Endothelial cell of umbilical vein (primary cell): ENCODE data around the gene MRPL34. TPM values are rescaled to one million over a fixed set of nuclear protein-coding genes. Genes with fewer than 3 reads are reported as not detected.

Source experiments
- BruUV-seq: library from RNA; stranded (reverse); fragments of 400-500 nt; replicated peaks from 2 replicates; lab custom pipeline; 2021; lab: Mats Ljungman, UMichigan
- CTCF ChIA-PET: fragments of 300-600, 350-600 bp; sonication (Branson Sonifier 250); formaldehyde crosslinking; loops from one replicate; lab custom pipeline; 2021; ENCODE audit warnings: antibody characterized with exemption, inconsistent platforms; lab: Charles Lee
- POLR2A ChIA-PET: fragments of 300-600, 350-600 bp; sonication (Branson Sonifier 250); formaldehyde crosslinking; loops from one replicate; lab custom pipeline; 2021; ENCODE audit warnings: antibody characterized with exemption, inconsistent platforms; lab: Charles Lee
- DNase-seq: peaks from one replicate; pipeline ENCODE4 v3.0.0-alpha.2; 2011; ENCODE audit warnings: low read depth, low spot score
- FAIRE-seq: peaks from 2 replicates; lab custom pipeline; 2011; peaks lifted over from hg19 to GRCh38; lab: Jason Lieb, UNC
- H2AFZ ChIP-seq: 2 replicates; pipeline ENCODE4 v1.6.0; 2012; ENCODE audit warnings: low read depth, low read length, control low read depth, inconsistent platforms
- H3K27ac ChIP-seq: 2 replicates; pipeline ENCODE4 v1.5.1; 2011; ENCODE audit warnings: low read depth, mild to moderate bottlenecking, control low read depth, low read length, moderate library complexity; ENCODE audit not compliant: insufficient read depth
- H3K27me3 ChIP-seq, 2 experiments: 2 replicates each; pipeline versions ENCODE4 v1.6.0 to v1.6.1; 2011; ENCODE audit warnings: low read length in 2 of 2, mixed read lengths in 1 of 2; ENCODE audit not compliant: control insufficient read depth in 2 of 2, insufficient read depth in 2 of 2
- H3K36me3 ChIP-seq, 2 experiments: 2 replicates in 1 of 2; 3 replicates in 1 of 2; pipeline ENCODE4 v1.5.1; 2011; ENCODE audit warnings: low read length in 2 of 2, mild to moderate bottlenecking in 1 of 2, moderate library complexity in 1 of 2; ENCODE audit not compliant: control insufficient read depth in 2 of 2, insufficient read depth in 2 of 2; ENCODE audit errors: extremely low read depth in 1 of 2
- H3K4me1 ChIP-seq: 3 replicates; pipeline ENCODE4 v1.5.1; 2011; ENCODE audit warnings: mild to moderate bottlenecking, low read length; ENCODE audit not compliant: control insufficient read depth, insufficient read depth; ENCODE audit errors: extremely low read depth
- H3K4me2 ChIP-seq: 2 replicates; pipeline ENCODE4 v1.6.1; 2011; ENCODE audit warnings: low read length, control low read depth, mixed read lengths; ENCODE audit not compliant: insufficient read depth
- H3K4me3 ChIP-seq, 3 experiments: fragments of 200-600 bp in 1 of 3; sonication (generic), shearing (Covaris generic) in 1 of 3; replicated peaks in 1 of 3; 2 replicates each; pipeline ENCODE4 v1.5.1; 2011 to 2016; ENCODE audit warnings: control low read depth in 3 of 3, low read length in 3 of 3, mild to moderate bottlenecking in 2 of 3, inconsistent platforms in 1 of 3, low read depth in 1 of 3, moderate library complexity in 1 of 3; ENCODE audit not compliant: insufficient read depth in 1 of 3
- H3K79me2 ChIP-seq: 2 replicates; pipeline ENCODE4 v1.6.0; 2012; ENCODE audit warnings: low read length, inconsistent platforms; ENCODE audit not compliant: control insufficient read depth, insufficient read depth
- H3K9ac ChIP-seq: replicated peaks from 2 replicates; pipeline ENCODE3; 2011; ENCODE audit warnings: low read length, control low read depth; ENCODE audit not compliant: insufficient read depth; ENCODE audit errors: extremely low read depth
- H3K9me1 ChIP-seq: replicated peaks from 3 replicates; pipeline ENCODE4 v1.6.0; 2011; ENCODE audit warnings: mild to moderate bottlenecking, low read length; ENCODE audit not compliant: control insufficient read depth, insufficient read depth; ENCODE audit errors: extremely low read depth
- H3K9me3 ChIP-seq: replicated peaks from 2 replicates; pipeline ENCODE4 v1.5.1; 2012; ENCODE audit warnings: low read length, inconsistent platforms; ENCODE audit not compliant: control insufficient read depth, insufficient read depth
- H4K20me1 ChIP-seq: replicated peaks from 2 replicates; pipeline ENCODE3; 2011; ENCODE audit warnings: mild to moderate bottlenecking, low read length; ENCODE audit not compliant: control insufficient read depth, insufficient read depth; ENCODE audit errors: extremely low read depth
- CTCF ChIP-seq, 2 donors: IDR thresholded peaks; 1 replicate in 1 of 2; 2 replicates in 1 of 2; pipeline ENCODE4 v1.5.1; 2011; ENCODE audit warnings: low read length in 2 of 2, mild to moderate bottlenecking in 2 of 2, moderate library complexity in 2 of 2, control low read depth in 1 of 2, inconsistent platforms in 1 of 2, low read depth in 1 of 2; ENCODE audit not compliant: insufficient read depth in 1 of 2; ENCODE audit errors: extremely low read depth in 1 of 2
- EZH2 ChIP-seq: IDR thresholded peaks from 2 replicates; pipeline ENCODE4 v1.6.1; 2012; ENCODE audit warnings: borderline replicate concordance, low read depth, mild to moderate bottlenecking, moderate library complexity, low read length, inconsistent platforms; ENCODE audit not compliant: severe bottlenecking
- FOS ChIP-seq: IDR thresholded peaks from 2 replicates; pipeline ENCODE4 v1.6.1; 2011; ENCODE audit warnings: mild to moderate bottlenecking, low read length, moderate library complexity, borderline replicate concordance; ENCODE audit not compliant: insufficient read depth
- GATA2 ChIP-seq: IDR thresholded peaks from 2 replicates; pipeline ENCODE4 v1.7.0; 2011; ENCODE audit warnings: low read depth, mild to moderate bottlenecking, moderate library complexity, mixed read lengths, low read length; ENCODE audit not compliant: insufficient read length, insufficient read depth
- MAX ChIP-seq: IDR thresholded peaks from 2 replicates; pipeline ENCODE4 v1.6.1; 2011; ENCODE audit not compliant: insufficient read depth, insufficient read length
- MYC ChIP-seq: IDR thresholded peaks from one replicate; pipeline ENCODE4 v1.6.1; 2011; ENCODE audit warnings: mild to moderate bottlenecking, low read depth, low read length
- POLR2A ChIP-seq: IDR thresholded peaks from 2 replicates; pipeline ENCODE4 v1.6.1; 2012; ENCODE audit warnings: low read depth, mild to moderate bottlenecking, control low read depth, low read length
- POLR2AphosphoS5 ChIP-seq: IDR thresholded peaks from 2 replicates; pipeline ENCODE4 v1.6.1; 2012; ENCODE audit warnings: low read depth, mild to moderate bottlenecking, control low read depth, low read length, moderate library complexity; ENCODE audit not compliant: insufficient read depth
- dilution Hi-C: fragments of 300-500 bp; cut with MboI; formaldehyde crosslinking; loops from one replicate; pipeline ENCODE4 v1.15.0; 2019; ENCODE audit warnings: low sequenced_read_pairs; ENCODE audit not compliant: extremely low pct_ligation_motif_present
- intact Hi-C: fragments of 100-400 bp; cut with micrococcal nuclease; formaldehyde crosslinking; loops from one replicate; pipeline ENCODE4 v1.10.0; 2022
- polyA plus RNA-seq, 4 experiments: library from polyadenylated mRNA; depleted of rRNA in 3 of 4; stranded (reverse) in 3 of 4; unstranded in 1 of 4; fragments of >200 nt; gene quantifications; 2 replicates each; pipeline versions ENCODE4 v1.2.1 to v1.2.3, GENCODE V29; 2011 to 2012; ENCODE audit warnings: missing spikeins in 1 of 4
- total RNA-seq: library from RNA; stranded (reverse); gene quantifications from 2 replicates; pipeline ENCODE4 v1.2.3, GENCODE V29; 2021

MRPL34 gene
- total and polyA plus RNA-seq, 2 donors (not counting 3 experiments of a cell fraction or from before 2014, with no cell fraction given), result 45.5 to 55.7 TPM

- peak overlapping the region; percentile 66 for H2AFZ ChIP-seq
- no peaks in the 10 kb centered on the region for H4K20me1 ChIP-seq
- ChIA-PET CTCF (interaction anchor here (0.7 to 1.4 kb wide), 4 partner anchors 14 to 39 kb away, joined by 3 to 11 read pairs (median 4); no protein-coding TSS in a partner anchor), POLR2A (interaction anchor here (0.6 kb wide), 1 partner anchor 14 kb away, joined by 3 read pairs; no protein-coding TSS in a partner anchor)
- dilution Hi-C loops, result no loop called here
- peaks cover 26% of the 10 kb centered on the region for H3K4me1 ChIP-seq
- no peaks in the 10 kb centered on the region for H3K9me3 ChIP-seq
- DNase-seq (peak; percentile 20), FAIRE-seq (peak; percentile 58)
- intact Hi-C loops, result no loop called here
- no peak overlapping the region for H3K4me3 ChIP-seq
- no peak overlapping the region for H3K9ac ChIP-seq
- no peaks in the 10 kb centered on the region for H3K27me3 ChIP-seq
- no peaks in the 10 kb centered on the region for H3K36me3 ChIP-seq
- H3K79me2 ChIP-seq, result no peaks in the 10 kb centered on the region
- H3K27ac ChIP-seq, result no peak overlapping the region
- no TSS peak for BruUV-seq
- no peaks in the 10 kb centered on the region for H3K9me1 ChIP-seq
- H3K4me2 ChIP-seq, result no peak overlapping the region
- TF ChIP-seq MYC (no peak), GATA2 (no peak), EZH2 (no peak), POLR2AphosphoS5 (peak; percentile 62), POLR2A (no peak), MAX (no peak), FOS (no peak), CTCF (IDR thresholded peaks at IDR 0.05; ENCODE audit: extremely low read depth in 1 of 2, insufficient read depth in 1 of 2, low read depth in 1 of 2, low read length in 2 of 2) (no peak)
Measured at GRCh38 chr19:17352608-17353280, 47.1 kb downstream of the MRPL34 start.
